Lower lobe of right lung (tissue), 2 donors: ENCODE measurements around the gene TMEM255A. TPM values are rescaled to one million over a fixed set of nuclear protein-coding genes. Genes with fewer than 3 reads are reported as not detected.

Experiments
- ATAC-seq, 2 donors: fragments of 200-7000 bp; cut with Tn5 transposase; one replicate each; pipeline ENCODE4 v1.9.1; 2020 to 2022; ENCODE audit warnings: mild to moderate bottlenecking in 2 of 2, moderate library complexity in 2 of 2
- DNase-seq: peaks from one replicate; pipeline ENCODE4 v3.0.0-alpha.2; 2020
- H3K27ac ChIP-seq: fragments of 200-600 bp; one replicate; pipeline ENCODE4 v1.8.0; 2022
- H3K27me3 ChIP-seq: fragments of 200-600 bp; one replicate; pipeline ENCODE4 v1.8.0; 2022; ENCODE audit warnings: low read depth
- H3K36me3 ChIP-seq: fragments of 200-600 bp; one replicate; pipeline ENCODE4 v1.8.0; 2022; ENCODE audit warnings: mild to moderate bottlenecking
- H3K4me1 ChIP-seq: fragments of 200-600 bp; one replicate; pipeline ENCODE4 v1.8.0; 2022
- H3K4me3 ChIP-seq: fragments of 200-600 bp; one replicate; pipeline ENCODE4 v1.8.0; 2022; ENCODE audit warnings: mild to moderate bottlenecking
- H3K9me3 ChIP-seq: fragments of 200-600 bp; one replicate; pipeline ENCODE4 v1.8.0; 2022
- CTCF ChIP-seq: fragments of 200-600 bp; IDR thresholded peaks from one replicate; pipeline ENCODE4 v1.8.0; 2022; ENCODE audit warnings: antibody characterized with exemption, mild to moderate bottlenecking
- intact Hi-C: fragments of 100-400 bp; cut with DNase I; formaldehyde crosslinking; loops from one replicate; pipeline ENCODE4 v1.11.0; 2022
- total RNA-seq: library from RNA; stranded (reverse); fragmentation: NEBNext Ultra II Directional; extraction: Animal tissue kit (Norgen Biotek cat#: 25700); gene quantifications from one replicate; pipeline ENCODE4 v1.2.1, GENCODE V29; 2021
- donor health status: DM: no; HTN: yes; CAD: no; lungs with severe emphysema.

TMEM255A gene
- total RNA-seq, 1 donor from 2014 or later: 2.7 TPM

- Histone ChIP-seq H3K27me3 (no peaks in the 10 kb centered on the region), H3K27ac (no peak overlapping the region), H3K9me3 (no peaks in the 10 kb centered on the region), H3K4me1 (no peaks in the 10 kb centered on the region), H3K4me3 (no peak overlapping the region), H3K36me3 (no peaks in the 10 kb centered on the region)
- ATAC-seq: no peak
- intact Hi-C loops: no loop called here
- DNase-seq: no peak
- no peak for TF ChIP-seq CTCF
Measured at GRCh38 chrX:120262859-120263708, 48.2 kb downstream of the TMEM255A start.

- intact Hi-C loops: no loop called here
- Histone ChIP-seq H3K9me3 (no peaks in the 10 kb centered on the region), H3K4me1 (no peaks in the 10 kb centered on the region), H3K27ac (no peak overlapping the region), H3K27me3 (no peaks in the 10 kb centered on the region), H3K36me3 (peaks cover 3% of the 10 kb centered on the region), H3K4me3 (no peak overlapping the region)
- ATAC-seq (no peak), DNase-seq (no peak)
- TF ChIP-seq CTCF: no peak
Measured at GRCh38 chrX:120260369-120260768, 50.9 kb downstream of the TMEM255A start.

GRCh38 chrX:120253784-120254183 lies 57.5 kb downstream of the TMEM255A start:
- H3K27me3 ChIP-seq: no peaks in the 10 kb centered on the region
- intact Hi-C loops: no loop called here
- ATAC-seq (no peak), DNase-seq (no peak)
- H3K36me3 ChIP-seq: peaks cover 25% of the 10 kb centered on the region
- H3K27ac ChIP-seq: no peak overlapping the region
- H3K9me3 ChIP-seq: no peaks in the 10 kb centered on the region
- no peak overlapping the region for H3K4me3 ChIP-seq
- no peaks in the 10 kb centered on the region for H3K4me1 ChIP-seq
- TF ChIP-seq CTCF: no peak

- peaks cover 25% of the 10 kb centered on the region for H3K36me3 ChIP-seq
- H3K27me3 ChIP-seq: no peaks in the 10 kb centered on the region
- H3K27ac ChIP-seq: peak overlapping the region; percentile 90
- TF ChIP-seq CTCF: no peak
- no peaks in the 10 kb centered on the region for H3K4me1 ChIP-seq
- H3K9me3 ChIP-seq: no peaks in the 10 kb centered on the region
- intact Hi-C loops: no loop called here
- no peak for DNase-seq
- H3K4me3 ChIP-seq: peak overlapping the region; percentile 69
- peak; percentile 32 to 46 for ATAC-seq
Measured at GRCh38 chrX:120251471-120252011, 59.7 kb downstream of the TMEM255A start.

- peak; percentile 71 for TF ChIP-seq CTCF
- Histone ChIP-seq H3K27ac (peak within 1 kb of the TSS; percentile 90), H3K9me3 (no peaks in the 10 kb centered on the region), H3K4me1 (no peaks in the 10 kb centered on the region), H3K27me3 (no peaks in the 10 kb centered on the region), H3K36me3 (peaks cover 25% of the 10 kb centered on the region), H3K4me3 (peak within 1 kb of the TSS; percentile 69)
- DNase-seq (peak; percentile 92), ATAC-seq (peak; percentile 100)
- intact Hi-C loops: no loop called here
Measured at GRCh38 chrX:120250522-120251271, 60.6 kb downstream of the TMEM255A start, which contains the start of gene ZBTB33. ZBTB33 (plus strand) TSS chrX:120250812; CDS start chrX:120253416, 2,604 bp downstream.
